Putamen (tissue), 1 donor: ENCODE results near the gene PDIA6.
"Not testable (repeated sequence)": the region's sequence is repeated elsewhere in the genome, so short reads cannot be mapped to it uniquely, and the experiment has no call there.

Experiments
- DNase-seq: peaks from one replicate; pipeline ENCODE4 v3.0.0-alpha.2; 2016; ENCODE audit warnings: low spot score

The PDIA6 gene

DNA sequence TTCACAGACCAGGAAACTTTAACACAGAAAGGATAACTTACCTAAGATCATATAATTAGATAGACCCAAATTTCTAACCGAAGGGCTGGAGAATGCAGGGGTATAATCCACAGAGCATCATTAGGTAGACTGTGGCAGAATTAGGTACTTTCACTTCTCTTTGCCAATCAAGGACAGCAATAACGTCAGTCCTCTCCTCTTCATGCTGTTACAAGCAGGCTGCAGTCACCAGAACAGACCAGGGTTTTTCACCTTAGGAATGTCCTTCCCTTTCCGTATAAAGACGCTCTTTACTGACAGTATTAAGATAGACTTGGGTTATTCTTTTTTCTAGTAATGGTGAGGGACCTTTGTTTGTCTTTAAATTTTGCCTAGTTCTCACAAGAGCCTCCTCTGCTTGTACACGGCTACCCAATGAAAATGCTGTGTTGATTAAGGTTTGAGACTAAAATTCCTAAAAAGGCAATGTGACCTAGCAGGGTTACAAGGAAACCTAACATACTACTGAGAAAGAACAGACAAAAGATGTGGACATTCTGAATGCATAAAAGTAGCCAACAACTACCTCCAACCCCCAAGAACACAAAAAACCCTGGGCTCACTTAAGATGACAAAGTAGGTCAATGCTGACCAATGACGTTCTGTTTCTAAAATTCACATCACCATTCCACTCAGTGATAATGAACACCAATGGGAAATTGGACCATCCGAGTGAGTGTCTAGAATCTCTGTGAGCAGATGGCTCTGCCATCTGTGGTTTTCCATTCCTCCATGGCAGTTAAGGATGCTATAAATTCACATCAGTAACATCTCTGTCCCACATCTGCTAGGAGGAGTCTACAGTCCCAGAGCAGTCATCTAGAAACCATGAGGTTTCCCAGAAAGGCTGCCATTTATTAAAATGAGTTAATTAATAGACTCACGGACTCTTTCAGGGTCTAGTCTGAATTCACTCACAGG is 2.1 kb downstream of the PDIA6 start:
- DNase-seq: no peak

DNA sequence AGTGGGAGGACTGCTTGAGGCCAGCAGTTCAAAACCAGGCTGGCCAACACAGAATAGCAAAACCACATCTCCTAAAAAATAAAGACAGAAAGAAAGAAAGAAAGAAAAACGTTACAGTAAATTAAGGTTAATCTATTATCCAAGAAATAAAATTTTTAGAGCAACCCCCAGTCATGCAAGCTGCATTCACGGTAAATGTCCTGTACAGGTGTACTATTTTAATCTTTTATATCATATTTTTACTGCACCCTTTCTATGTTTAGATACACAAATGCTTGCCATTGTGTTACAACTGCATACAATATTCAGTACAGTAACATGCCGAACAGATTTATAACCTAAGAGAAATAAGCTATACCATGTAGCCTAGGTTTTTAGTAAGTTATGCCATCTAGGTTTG is 6.0 kb downstream of the PDIA6 start:
- no peak for DNase-seq

DNA sequence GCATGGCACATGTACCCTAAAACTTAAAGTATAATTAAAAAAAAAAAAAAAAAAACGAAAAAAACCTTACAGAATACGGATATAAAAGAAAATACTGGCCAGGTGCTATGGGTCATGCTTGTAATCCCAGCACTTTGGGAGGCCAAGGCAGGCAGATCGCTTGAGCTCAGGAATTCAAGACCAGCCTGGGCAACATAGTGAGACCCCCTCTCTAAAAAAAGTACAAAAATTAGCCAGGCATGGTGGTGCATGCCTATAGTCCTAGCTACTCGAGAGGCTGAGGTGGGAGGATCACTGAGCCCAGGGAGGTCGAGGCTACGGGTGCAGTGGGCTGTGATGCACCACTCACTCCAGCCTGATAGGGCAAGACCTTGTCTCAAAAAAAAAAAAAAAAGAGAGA is 6.6 kb downstream of the PDIA6 start:
- not testable (repeated sequence) for DNase-seq

DNA sequence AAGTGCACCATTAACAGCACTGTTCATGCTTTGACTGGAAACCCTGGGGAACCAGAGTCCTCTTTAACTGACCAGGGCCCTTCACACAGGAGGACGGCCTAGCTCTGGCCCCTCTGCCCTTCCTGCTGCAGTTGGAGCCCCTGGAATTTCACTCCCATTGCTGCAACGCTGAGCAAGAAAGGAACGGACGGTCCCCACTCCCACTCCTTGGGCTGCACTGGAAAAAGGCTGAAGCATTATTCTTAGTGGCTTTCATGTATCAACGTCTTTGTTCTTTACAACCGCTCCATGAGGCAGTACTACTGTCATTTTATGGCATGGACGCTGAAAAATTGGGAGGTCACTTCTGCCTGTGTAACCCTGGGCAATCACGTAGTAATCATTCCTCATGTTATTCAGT is 9.9 kb downstream of the PDIA6 start:
- DNase-seq: no peak

DNA sequence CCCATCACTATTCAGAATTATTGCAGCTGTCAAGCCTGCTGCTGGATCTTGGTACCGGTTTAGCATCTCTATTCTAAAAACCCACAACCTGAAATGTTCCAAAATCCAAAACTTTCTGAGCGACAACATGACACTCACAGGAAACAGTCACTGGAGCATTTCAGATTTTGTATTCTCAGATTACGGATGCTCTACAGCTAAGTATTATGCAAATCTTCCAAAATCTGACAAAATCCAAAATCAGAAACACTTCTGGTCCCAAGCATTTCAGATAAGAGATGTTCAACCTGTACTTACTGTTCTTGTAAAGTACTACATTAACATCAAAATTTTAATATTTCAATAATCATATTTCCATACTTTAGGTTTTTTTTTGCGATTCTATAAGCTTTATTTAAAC is 12.4 kb downstream of the PDIA6 start:
- DNase-seq: no peak

DNA sequence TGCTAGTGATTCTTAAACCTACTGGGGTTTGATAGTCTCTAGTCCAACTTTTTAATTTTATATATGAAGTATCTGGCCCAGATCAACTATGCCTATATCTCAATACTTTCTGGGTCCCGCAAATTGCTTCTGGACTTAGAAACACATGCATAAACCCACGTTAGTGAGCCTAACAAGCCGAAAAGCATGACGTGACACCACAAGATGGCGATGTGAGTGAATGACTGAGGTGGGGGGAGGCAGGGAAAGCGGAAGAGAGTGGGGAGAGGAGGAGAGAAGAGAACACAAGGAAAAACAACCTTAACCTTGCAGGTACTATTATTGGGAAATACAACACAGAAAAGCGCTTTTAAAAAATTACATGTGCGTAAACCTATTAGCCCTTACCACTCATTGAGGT is 13.8 kb downstream of the PDIA6 start:
- no peak for DNase-seq

DNA sequence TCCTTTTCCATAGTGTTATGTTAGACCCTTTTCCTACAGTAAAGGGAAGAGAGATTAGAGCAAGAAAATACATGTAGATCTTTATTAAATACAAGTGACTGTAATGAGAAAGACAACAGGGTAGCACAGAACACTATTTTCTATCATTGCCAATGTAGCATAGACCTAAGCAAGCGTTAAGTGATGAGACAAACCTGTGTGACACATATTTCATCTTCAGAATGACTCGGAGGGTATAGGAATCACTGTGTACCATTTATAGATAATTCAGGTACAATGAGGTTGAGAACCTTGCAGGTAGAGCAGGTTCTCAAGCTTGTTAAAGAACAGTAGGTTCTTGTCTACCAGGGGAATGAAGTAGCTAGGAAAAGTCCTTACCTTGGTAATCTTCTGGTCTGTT is 15.9 kb downstream of the PDIA6 start:
- DNase-seq: no peak

DNA sequence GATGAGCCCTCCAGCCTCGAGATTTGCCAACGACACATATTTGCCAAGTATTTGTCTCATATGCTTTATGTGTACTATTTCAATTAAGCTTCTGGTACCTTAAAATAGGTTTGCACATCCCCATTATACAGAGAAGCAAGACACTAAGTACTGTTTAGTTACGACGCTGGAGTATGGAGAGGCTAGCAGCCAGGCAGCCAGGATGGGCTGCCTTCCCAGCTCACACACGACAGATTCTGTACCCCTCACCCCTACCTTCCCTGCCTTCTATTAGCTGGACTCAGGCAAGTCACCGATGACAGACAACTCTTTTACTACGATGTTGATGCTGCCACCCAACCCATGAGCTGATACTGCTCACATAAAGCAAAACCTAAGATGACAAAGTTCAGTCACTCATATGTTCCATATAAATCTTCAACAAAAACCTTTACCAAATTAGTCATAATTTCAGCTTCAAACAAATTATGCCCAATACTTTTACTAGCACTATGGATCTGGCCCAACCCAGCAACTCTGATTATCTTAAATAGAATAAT is 17.0 kb downstream of the PDIA6 start:
- DNase-seq: no peak

DNA sequence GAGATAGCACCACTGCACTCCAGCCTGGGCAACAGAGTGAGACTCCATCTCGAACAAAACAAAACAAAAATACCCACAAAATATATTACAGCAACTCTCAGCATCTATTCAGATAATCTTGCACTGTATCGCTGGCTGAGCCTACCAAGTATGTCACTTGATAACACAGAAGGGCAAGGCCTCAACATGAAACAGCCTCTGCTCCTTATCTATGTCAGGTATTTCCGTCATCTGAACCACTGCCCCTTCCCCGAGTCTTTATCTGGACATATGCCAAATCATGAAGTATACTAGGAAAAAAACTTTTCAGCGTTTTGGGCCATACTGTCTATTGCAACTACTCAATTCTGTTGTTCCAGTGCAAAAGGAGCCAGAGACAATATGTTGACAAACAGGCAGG is 17.7 kb downstream of the PDIA6 start:
- no peak for DNase-seq

DNA sequence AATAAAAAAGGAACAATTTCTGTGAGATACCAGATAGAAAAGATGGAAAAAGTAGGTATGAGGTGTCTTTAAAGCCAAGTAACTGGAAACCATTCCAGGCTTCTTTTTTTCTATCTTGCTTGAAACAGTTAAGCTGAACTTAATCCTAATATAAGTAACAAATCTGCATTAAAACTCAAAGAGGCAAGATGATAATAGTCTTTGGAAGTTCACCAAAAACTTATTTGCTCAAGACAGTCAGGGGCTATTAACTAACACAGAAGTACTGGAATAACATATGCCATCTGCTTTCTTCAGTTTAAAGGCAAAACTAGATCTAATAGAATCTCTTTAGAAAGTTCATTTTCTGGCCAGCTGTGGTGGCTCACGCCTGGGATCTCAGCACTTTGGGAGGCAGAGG is 18.8 kb downstream of the PDIA6 start:
- no peak for DNase-seq

DNA sequence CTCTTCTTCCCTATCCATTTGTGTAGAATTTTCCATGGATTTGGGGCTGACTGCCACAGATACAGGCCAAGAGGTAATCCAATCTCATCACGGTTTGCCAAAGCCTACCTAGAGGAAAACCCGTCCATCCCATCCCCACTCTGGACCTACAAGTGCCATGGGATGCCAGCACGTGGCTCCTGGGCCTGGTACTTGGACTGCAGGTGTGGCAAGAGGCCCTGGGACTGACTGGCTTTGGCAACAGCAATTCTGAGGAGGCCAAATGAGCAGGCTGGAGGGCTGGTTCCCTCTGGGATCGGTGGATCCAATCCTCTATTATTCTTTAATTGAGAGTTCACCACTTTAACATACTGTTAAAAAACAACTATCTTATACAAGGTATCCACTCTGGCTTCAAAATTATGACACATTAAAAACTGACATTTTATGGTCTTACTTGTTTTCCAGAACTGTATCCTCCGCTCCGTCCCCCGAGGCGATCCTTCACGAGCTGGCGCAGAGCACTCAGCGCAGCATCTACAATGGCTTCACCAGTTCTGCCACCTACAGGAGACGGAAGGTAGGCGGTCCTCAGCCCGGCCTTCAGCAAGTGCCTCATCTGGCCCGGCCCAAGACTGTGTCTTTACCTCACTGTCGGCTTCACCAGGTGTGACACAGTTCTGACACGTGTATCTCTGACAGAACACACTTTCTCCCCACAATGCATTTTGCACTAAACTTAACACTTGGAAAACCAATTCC is 19.8 kb downstream of the PDIA6 start:
- DNase-seq: no peak

DNA sequence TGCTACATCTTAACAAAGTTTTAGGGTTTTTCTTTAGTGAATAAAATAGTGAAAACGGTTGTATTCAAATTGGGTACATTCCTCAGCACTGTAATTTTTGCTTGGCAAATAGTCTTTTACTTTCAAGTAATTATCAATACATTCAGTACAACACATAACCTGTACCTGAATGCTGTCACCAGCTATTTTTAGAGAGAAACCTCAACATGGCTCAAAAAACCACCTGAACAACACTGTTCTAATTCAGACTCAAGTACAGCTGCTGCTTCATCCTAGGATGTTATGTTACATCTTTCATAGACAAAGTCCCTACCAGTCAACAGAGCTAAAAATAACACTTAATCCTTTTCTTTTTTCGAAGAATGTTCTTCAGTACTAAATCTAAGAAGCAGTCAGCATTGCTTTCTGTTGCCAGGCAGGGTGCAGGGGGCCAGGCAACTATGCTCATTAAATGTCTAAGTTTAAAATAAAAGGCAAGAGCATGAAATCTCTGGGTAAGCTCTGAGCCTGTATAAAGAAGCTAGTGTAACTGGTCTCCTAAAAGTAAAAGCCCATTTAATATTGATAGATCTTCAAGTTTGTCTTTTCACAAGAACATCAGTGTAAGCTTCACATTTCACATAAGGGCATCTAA is 20.5 kb downstream of the PDIA6 start:
- no peak for DNase-seq

DNA sequence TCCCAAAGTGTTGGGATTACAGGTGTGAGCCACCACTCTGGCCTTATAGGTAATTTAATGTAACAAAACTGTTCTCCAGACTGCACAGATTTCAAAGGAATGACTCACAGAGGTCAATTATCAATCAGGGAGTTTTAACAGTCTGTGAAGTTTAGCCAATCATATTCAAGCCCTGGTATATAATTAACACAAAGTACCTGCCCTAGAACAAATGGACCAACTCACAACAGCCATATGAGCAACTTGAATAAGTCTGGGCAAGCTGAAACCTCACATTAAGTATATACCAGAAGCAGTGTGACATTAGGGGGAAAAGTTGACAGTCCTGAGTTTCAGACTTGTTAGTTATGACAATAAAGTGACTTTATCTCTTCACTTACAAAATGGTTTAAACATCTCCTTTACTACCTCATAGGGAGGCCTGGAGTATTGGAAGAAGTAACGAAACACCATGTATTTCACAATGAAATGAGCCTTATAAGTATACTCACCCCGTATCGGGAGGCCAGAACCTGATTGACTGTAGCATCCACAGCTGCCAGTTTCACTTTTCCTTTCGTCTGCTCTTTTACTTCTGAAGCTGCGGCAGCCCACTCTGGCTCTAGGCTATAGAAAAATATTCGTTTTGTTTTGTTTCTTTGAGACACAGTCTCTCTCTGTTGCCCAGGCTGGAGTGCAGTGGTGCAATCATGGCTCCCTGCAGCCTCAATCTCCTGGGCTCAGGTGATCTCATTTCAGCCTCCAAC is 22.2 kb downstream of the PDIA6 start:
- DNase-seq: no peak

DNA sequence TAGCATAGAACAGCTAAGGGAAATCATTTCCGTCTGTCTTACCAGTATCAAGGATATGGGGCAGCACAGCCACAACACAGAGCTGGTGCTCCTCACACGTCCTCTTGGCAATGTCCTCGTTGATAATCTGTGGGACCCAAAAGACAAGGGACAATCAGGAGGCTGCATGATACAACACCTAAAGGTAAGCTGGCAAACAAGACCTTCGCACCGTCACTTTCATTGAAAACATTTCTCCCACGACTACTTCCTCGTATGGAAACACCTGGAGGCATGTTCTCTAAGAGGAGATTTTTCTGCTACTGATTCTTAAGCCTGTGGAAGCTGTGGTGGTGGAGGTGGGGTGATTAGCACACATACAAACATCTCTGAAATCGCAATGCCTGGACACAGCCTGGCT is 23.7 kb downstream of the PDIA6 start:
- DNase-seq: no peak

DNA sequence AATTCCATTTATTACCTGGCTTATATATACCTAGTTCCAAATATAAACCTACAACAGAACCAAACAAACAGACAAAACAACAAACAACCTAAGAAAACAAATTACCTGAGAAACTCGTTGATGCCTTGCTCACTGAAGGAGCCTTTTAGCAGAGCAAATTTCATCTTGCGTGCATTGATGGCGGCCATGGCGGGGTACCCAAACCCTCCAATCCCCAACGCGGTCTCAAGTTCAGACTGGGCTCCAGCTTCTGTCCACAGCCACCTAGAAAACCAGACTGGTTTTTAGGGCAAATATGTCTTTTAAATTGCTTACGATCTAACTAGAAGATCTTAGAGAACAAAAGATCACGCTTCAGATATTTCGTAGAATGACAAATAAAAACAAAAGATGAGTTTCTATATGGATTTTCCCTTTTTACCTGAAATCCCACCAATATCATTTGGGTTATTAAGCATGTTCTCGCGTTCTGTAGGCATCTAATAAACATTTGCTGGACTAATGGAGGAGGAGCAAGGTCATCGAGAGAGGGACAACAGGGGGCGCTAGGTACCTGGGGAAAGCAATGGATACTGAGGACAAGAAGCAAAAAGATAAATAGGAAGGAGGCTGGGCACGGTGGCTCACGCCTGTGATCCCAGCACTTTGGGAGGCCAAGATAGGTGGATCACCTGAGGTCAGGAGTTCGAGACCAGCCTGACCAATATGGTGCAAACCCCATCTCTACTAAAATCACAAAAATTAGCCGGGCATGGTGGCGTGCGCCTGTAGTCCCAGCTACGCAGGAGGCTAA is 25.2 kb downstream of the PDIA6 start:
- no peak for DNase-seq

DNA sequence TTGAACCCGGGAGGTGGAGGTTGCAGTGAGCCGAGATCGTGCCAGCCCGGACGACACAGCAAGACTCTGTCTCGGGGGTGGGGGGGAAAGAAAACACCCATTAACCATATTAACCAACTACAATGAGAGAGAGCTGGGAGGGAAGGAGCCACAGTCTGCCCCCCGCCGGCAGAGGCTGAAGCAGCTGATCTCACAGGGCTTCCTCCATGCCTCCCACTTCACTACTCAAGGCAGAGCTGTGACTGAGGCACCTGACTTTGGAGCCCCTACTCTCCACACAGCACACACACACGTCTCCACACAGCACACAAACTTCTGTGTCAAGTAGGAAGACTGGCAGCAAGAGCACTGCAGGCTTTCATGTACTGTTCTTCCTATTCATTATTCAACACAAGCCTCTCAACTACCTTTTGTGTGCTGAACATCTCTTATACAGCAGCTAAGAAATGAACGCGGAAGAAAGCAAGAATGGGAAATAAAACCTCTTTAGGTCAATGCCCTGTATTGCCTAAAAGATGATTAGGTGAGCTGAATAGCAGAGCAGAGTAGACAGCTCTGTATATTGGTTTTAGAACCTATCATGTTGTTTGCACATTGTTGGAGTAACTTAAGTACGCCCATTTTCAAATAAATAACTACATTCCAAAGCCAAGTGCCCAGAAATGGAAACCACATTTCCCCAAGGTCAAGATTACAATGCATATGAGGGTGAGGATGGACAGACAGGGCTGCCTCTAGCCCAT is 26.2 kb downstream of the PDIA6 start:
- no peak for DNase-seq

DNA sequence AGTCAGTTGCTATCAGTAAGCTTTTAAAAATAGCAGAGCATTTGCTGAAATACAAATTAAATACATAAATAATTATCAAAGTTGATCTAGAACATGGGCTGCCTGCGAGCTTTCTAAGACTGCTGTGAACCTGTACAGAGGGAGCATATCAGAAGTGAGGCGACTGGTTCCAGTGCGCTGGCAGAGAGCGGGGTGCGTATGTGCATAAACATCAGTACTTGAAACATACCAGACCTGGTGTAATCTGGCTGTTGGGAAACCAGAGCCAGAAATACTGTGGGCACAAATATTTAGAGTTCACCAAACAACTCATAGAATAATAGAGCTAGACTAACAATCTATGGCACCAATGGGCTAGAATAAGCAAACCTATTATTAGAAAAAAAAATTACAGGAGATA is 27.3 kb downstream of the PDIA6 start:
- DNase-seq: no peak

DNA sequence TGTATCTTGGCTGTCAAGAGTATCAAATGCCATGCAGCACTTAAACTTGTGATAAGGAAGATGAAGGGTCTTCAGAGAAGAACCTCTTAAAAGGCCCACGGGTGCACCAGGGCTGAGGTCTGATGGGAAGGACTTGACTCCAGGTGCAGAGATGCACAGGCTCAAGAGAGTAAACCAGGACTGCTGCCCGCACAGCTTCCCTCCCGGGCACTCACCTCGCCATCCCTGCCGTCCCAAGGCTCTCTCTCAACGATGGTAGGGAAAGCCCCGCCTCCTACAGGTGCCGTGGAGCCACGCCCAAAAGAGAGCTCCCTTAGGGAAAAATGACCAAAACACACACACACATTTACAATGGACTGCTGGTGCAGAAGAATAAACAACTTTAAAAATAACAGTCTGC is 27.9 kb downstream of the PDIA6 start:
- DNase-seq: no peak

DNA sequence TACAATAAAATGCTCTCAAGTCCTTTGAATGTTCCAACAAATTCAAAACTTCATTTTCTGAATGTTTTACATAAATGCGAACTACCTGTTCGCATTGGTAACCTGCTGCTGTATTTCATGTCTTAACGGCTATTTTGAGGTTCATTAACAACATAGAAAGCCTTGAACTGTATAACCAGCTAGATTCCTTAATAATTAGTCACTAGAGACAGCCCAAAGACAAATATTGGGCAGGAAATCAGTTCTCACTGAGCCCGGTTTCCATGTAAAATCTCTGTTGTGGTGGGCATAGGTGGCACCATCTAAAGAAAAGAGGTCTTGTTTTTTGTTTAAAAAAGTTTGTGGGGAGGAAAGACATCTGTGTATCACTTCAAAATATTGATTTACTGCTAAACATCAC is 29.2 kb downstream of the PDIA6 start:
- DNase-seq: no peak

DNA sequence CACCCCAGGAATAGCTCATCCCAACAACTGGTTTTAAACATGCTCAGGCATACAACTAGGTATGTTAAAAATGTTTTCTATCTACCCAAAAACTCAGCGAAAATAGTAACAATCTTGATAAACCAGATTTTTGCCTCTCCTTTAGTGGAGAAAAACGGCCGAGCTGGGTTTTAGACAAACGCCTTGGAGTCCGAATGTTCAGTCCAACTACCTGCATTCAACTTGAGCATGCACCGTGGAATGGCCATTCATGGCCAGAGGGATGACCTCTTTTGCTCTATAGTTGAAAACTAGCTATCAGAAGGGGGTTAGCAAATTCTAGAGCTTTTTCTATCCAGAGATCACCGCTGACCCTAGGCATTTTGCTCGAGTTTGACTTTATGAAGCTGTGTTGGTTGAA is 30.8 kb downstream of the PDIA6 start:
- no peak for DNase-seq
